Transverse colon (tissue), 4 donors: ENCODE results near the gene KRT14.

ENCODE experiments used
- EP300 ChIP-seq: sonication (generic); formaldehyde crosslinking; IDR thresholded peaks from one replicate; pipeline ENCODE4 v1.6.1; 2017; ENCODE audit warnings: antibody characterized with exemption, low read depth
- POLR2A ChIP-seq: fragments of 450-650 bp; IDR thresholded peaks from one replicate; pipeline ENCODE4 v1.6.1; 2016; ENCODE audit warnings: antibody characterized with exemption, mild to moderate bottlenecking, moderate library complexity
- POLR2AphosphoS5 ChIP-seq, 3 donors: sonication (generic); formaldehyde crosslinking; IDR thresholded peaks; one replicate each; pipeline ENCODE4 v1.6.1; 2016; ENCODE audit warnings: antibody characterized with exemption in 3 of 3
- TF ChIP-seq, protein P1 (sequence below), 5 experiments: fragments of 200-600 bp in 3 of 5; fragments of 450-650 bp in 2 of 5; sonication (generic) in 3 of 5; IDR thresholded peaks; 1 replicate in 2 of 5; 2 replicates in 3 of 5; pipeline ENCODE4 v1.5.1; 2016 to 2017; ENCODE audit warnings: antibody characterized with exemption in 5 of 5, inconsistent platforms in 3 of 5, mild to moderate bottlenecking in 2 of 5, moderate library complexity in 1 of 5

DNA sequence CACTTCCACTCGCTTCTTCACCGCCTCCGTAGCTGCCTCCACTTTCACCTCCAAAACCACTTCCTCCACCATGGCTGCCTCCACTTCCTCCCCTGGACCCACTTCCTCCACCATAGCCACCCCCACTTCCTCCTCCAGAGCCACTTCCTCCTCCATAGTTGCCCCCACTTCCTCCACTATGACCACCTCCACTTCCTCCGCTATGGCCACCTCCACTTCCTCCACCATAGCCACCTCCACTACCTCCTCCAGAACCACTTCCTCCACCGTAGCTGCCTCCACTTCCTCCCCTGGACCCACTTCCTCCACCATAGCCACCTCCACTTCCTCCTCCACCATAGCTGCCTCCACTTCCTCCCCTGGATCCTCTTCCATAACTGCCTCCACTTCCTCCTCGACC lies 19.4 kb downstream of the KRT14 start:
- TF ChIP-seq, protein P1, sequence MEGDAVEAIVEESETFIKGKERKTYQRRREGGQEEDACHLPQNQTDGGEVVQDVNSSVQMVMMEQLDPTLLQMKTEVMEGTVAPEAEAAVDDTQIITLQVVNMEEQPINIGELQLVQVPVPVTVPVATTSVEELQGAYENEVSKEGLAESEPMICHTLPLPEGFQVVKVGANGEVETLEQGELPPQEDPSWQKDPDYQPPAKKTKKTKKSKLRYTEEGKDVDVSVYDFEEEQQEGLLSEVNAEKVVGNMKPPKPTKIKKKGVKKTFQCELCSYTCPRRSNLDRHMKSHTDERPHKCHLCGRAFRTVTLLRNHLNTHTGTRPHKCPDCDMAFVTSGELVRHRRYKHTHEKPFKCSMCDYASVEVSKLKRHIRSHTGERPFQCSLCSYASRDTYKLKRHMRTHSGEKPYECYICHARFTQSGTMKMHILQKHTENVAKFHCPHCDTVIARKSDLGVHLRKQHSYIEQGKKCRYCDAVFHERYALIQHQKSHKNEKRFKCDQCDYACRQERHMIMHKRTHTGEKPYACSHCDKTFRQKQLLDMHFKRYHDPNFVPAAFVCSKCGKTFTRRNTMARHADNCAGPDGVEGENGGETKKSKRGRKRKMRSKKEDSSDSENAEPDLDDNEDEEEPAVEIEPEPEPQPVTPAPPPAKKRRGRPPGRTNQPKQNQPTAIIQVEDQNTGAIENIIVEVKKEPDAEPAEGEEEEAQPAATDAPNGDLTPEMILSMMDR (IDR thresholded peaks at IDR 0.05), result no peak
- no peak for TF ChIP-seq EP300
- no peak for TF ChIP-seq POLR2A
- no peak for TF ChIP-seq POLR2AphosphoS5 (IDR thresholded peaks at IDR 0.05)
